Renal cortical epithelial cell (primary cell): Measurements from ENCODE around the gene RAB40B. TPM values are rescaled to one million over a fixed set of nuclear protein-coding genes. Genes with fewer than 3 reads are reported as not detected.

Source experiments
- DNase-seq: peaks from one replicate; pipeline ENCODE4 v3.0.0-alpha.2; 2011; ENCODE audit warnings: low read depth
- total RNA-seq: library from RNA; depleted of rRNA; stranded (reverse); fragments of >200 nt; gene quantifications from 2 replicates; pipeline ENCODE4 v1.2.3, GENCODE V29; 2014

The RAB40B gene
- total RNA-seq, 1 donor from 2014 or later = 31.5 TPM

DNA sequence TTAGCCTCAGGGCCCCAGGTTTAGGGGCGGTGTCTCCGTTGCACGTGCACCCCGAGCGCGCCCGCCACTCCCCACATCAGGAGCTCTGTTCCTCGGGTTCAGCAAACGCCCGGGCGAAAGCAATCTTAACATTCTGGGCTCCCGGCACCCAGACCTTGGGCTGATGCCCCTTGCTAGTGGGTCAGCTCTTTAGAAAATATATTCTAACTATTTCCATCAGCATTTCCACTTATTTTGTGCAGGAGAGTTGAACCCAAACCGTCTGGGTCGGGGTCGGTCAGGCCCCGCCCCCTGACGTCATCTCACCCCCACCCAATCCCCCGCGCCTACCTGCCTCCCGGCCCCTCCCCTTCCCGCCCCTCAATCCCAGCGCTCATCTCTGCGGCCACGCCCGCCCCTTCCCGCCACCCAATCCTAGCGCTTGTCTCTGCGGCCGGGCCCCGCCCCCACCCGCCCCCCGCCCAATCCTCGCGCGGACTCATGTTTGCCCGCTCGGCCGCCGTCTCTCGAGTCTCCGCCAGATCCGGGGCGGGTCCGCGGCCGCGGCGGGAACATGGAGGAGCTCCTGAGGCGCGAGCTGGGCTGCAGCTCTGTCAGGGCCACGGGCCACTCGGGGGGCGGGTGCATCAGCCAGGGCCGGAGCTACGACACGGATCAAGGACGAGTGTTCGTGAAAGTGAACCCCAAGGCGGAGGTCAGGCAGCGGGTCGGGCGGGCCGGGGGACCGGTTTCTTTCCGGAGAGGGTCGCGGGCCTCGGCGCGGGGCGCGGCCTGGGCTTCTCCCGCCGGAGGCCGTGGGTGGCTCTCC is 17.9 kb upstream of the RAB40B start, which contains the start of gene FN3KRP:
Gene FN3KRP (plus strand): TSS at position 504 of the 808 bp plus-strand sequence. CDS start 50 bp downstream, at position 554.
- peak; percentile 73 for DNase-seq

- DNase-seq = no peak
These were observed 14.7 kb upstream of the RAB40B start for GRCh38 chr17:82713071-82713723.

- DNase-seq = no peak
These were observed 12.2 kb upstream of the RAB40B start for GRCh38 chr17:82710499-82711232.

GRCh38 chr17:82709676-82710498 is 11.4 kb upstream of the RAB40B start:
- no peak for DNase-seq

- DNase-seq = no peak
These were observed 10.7 kb upstream of the RAB40B start for GRCh38 chr17:82709024-82709675.

GRCh38 chr17:82705756-82706155 is 7.3 kb upstream of the RAB40B start:
- no peak for DNase-seq

DNA sequence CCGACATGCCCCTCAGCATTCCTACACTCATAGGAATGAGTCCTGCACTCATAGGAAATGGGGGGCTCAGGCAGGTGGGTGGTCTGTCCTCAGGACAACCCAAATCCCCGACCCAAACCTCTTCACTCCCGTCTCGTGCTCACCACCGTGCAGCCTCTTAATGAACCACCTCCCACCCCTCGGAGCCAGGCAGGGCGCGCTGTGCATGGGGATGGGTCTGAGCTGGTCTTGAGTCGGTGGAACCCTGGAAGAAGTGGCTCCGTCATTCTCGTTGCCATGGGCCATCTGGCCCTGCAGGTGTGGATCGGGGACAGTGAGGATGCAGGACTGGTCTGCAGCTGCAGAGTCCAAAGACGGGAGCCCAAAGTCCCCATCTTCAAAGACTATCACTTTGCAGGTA is 6.4 kb upstream of the RAB40B start:
- DNase-seq = no peak

GRCh38 chr17:82703935-82704865 is 5.7 kb upstream of the RAB40B start:
- DNase-seq = no peak

GRCh38 chr17:82703036-82703745 is 4.7 kb upstream of the RAB40B start:
- no peak for DNase-seq

DNA sequence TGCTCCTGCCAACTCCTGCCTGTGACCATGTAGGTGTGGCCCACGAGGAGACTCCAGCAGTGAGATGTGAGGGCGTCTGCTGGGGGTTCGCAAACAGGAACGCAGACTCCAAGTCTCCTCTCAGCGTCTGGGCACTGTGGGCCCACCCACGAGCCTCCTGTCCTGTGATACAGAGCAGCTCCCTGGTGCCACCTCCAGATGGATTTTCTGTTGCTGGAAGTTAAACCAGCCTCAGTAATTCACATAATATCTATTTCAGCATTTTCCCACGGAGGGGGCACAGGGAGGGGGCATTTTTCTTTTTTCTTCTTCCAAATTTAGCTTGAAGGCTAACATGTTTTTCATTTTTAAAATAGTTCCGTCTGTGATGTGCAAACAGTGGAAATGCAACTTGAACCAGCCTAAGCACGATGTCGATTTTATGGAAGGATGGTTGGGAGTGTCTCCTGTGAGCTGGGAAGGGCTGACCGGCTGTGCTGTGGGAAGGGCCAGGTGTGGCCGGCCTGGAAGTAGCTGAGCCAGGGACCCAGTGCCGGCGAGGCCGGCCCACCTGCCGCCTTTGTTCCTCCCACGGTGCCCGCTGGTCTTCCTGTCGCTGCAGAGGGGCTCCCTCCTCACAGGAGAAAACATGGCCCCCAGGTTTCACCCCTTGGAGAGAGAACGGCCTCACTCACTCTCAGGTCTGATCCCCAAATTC is 3.9 kb upstream of the RAB40B start:
- DNase-seq = no peak

DNA sequence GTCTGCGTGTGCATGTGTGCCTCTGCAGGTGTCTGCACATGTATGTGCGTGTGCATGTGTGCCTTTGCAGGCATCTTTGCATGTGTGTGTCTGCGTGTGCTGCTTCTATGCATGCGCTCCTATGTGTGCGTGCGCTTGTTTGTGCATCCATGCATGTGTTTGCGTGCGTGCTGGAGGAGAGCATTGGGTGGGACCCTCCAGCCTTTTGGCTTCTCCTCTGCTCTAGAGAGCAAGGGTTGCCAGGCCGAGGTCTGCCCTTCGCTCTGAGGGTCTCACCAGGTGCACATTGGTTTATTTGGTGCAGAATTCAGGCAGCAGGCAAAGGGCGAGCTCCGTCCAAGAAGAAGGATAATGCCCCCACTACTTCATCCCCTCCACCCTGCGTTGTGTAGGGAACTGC is 1.1 kb upstream of the RAB40B start:
- DNase-seq = no peak

GRCh38 chr17:82698974-82699442 is 510 bp upstream of the RAB40B start:
- DNase-seq = no peak

- DNase-seq = no peak
These were observed 762 bp downstream of the RAB40B start for GRCh38 chr17:82697808-82698064.

DNA sequence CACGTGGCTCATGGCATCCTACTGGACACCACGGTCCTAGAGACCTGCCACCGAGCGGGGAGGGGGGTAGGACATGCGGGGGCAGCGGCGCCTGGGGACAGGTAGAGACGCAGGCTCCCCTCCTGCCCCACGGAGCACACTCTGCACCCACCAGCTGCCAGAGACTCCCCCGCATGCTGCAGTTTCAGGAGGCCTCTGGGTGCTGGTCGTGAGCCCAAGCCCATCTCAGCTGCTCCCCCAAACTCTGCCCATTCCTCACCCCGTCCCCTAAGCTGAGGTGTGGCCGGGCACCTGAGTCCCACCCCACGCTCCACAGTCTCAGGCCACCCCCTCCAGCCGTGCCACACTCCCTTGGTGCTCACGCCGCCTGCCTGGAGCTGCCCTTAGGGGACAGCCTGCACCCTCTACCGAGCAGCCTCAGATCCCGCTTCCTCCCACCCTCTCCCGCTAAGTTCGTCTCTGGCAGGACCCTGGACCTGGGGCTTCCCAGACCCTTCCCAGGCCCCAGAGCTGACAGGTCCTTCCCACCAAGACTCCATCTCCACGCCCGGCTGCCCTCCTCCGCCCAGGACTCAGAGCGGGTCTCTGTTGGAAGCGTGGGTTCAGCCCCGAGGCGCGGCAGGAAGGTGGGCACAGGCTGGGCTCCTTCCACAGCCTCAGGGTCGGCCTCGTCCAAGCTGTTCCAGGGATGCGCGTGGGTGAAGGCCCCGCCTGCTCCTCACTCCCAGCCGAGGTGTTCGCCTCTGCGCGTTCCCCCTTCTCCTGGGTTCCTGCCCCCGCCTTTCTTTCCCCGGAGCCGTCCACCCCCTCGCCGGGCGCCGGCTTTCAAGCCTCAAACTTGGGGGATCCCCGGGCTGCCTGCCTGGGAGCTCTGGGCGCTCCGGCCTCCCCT is 1.3 kb downstream of the RAB40B start:
- no peak for DNase-seq

GRCh38 chr17:82696259-82696658 is 2.2 kb downstream of the RAB40B start:
- no peak for DNase-seq

GRCh38 chr17:82694647-82695046 is 3.9 kb downstream of the RAB40B start:
- no peak for DNase-seq

DNA sequence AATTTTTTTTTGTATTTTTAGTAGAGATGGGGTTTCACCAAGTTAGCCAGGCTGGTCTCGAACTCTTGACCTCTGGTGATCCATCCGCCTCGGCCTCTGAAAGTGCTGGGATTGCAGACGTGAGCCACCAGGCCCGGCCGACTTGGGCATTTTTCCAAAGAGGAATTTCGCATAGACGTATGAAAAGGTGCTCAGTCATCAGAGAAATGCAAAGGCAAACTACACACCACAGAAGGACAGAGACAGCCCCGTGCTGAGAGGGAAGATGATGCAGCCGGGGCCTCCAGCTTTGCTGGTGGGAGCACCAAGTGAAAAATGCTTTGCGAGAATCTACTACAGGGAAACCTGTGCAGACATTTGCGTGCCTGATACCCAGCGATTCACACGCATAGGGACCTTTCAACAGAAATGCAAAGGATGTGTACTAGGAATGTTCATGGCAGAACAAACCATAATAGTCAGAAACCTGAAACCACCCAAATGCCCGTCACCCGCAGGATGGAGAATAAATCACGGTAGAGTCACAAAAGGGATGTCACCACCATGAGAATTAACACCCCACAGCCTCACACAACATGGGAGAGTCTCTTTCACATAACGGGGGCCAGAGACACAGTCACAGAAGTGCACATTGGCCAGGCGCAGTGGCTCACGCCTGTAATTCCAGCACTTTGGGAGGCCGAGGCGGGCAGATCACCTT is 5.2 kb downstream of the RAB40B start:
- no peak for DNase-seq
